K562 (cell line): Measurements from ENCODE around the gene TMPRSS5. TPM values are rescaled to one million over a fixed set of nuclear protein-coding genes. Genes with fewer than 3 reads are reported as not detected.

Source experiments
- CBX5 ChIP-seq: IDR thresholded peaks from 2 replicates; pipeline ENCODE4 v1.6.1; 2014; ENCODE audit warnings: low read depth, borderline replicate concordance
- CTCFL ChIP-seq: IDR thresholded peaks from 2 replicates; pipeline ENCODE4 v1.6.1; 2011; ENCODE audit warnings: borderline replicate concordance, low read depth, mild to moderate bottlenecking, moderate library complexity, low read length; ENCODE audit not compliant: insufficient read depth, poor library complexity, severe bottlenecking
- DIDO1 ChIP-seq: fragments of 450-650 bp; IDR thresholded peaks from 2 replicates; pipeline ENCODE4 v1.6.1; 2016; ENCODE audit warnings: low read depth, missing biosample characterization, missing genetic modification characterization
- DPF2 ChIP-seq: fragments of 450-650 bp; IDR thresholded peaks from 2 replicates; pipeline ENCODE4 v1.6.1; 2016
- FOXK1 ChIP-seq: sonication (generic); formaldehyde crosslinking; IDR thresholded peaks from 2 replicates; pipeline ENCODE4 v1.8.0; 2022; ENCODE audit warnings: missing genetic modification reagents, mild to moderate bottlenecking, borderline replicate concordance
- KDM2B ChIP-seq: fragments of 250-450 bp; sonication (Bioruptor Pico); IDR thresholded peaks from 2 replicates; pipeline ENCODE4 v1.8.0; 2021; ENCODE audit warnings: mild to moderate bottlenecking, moderate library complexity
- KLF6 ChIP-seq: fragments of 250-450 bp; sonication (Bioruptor Pico); IDR thresholded peaks from 2 replicates; pipeline ENCODE4 v1.4.0; 2020; ENCODE audit warnings: mild to moderate bottlenecking, moderate library complexity, borderline replicate concordance
- MAX ChIP-seq: sonication (generic); formaldehyde crosslinking; IDR thresholded peaks from 2 replicates; pipeline ENCODE4 v1.9.0; 2022; ENCODE audit warnings: mild to moderate bottlenecking, missing genetic modification reagents
- MYC ChIP-seq, 2 experiments: fragments of 250-450 bp in 1 of 2; sonication (Bioruptor Pico) in 1 of 2; IDR thresholded peaks; 2 replicates each; pipeline versions ENCODE4 v1.5.1 to v1.6.1; 2012 to 2021; ENCODE audit warnings: low read depth in 2 of 2, borderline replicate concordance in 1 of 2, improper control_type of control experiment in 1 of 2, low read length in 1 of 2, mild to moderate bottlenecking in 1 of 2, moderate library complexity in 1 of 2
- NELFE ChIP-seq: IDR thresholded peaks from 2 replicates; pipeline ENCODE4 v1.6.1; 2011; ENCODE audit warnings: mild to moderate bottlenecking; ENCODE audit not compliant: insufficient read depth, insufficient read length
- NFE2L1 ChIP-seq: fragments of 450-650 bp; IDR thresholded peaks from 2 replicates; pipeline ENCODE4 v1.6.1; 2016; ENCODE audit warnings: missing genetic modification characterization, low read depth, mild to moderate bottlenecking, missing compliant biosample characterization, moderate library complexity, borderline replicate concordance
- NFIX ChIP-seq: fragments of 250-450 bp; sonication (Bioruptor Pico); IDR thresholded peaks from 2 replicates; pipeline ENCODE4 v1.4.0; 2020; ENCODE audit warnings: low read depth, mild to moderate bottlenecking, moderate library complexity
- POLR2B ChIP-seq: fragments of 450-650 bp; IDR thresholded peaks from 2 replicates; pipeline ENCODE4 v1.6.1; 2018; ENCODE audit warnings: low read depth; ENCODE audit not compliant: partially characterized antibody
- RFX7 ChIP-seq: fragments of 250-450 bp; sonication (Bioruptor Pico); IDR thresholded peaks from 2 replicates; pipeline ENCODE4 v1.5.1; 2021; ENCODE audit warnings: mild to moderate bottlenecking
- TCF3 ChIP-seq: sonication (generic); formaldehyde crosslinking; IDR thresholded peaks from 2 replicates; pipeline ENCODE4 v1.4.0; 2020; ENCODE audit warnings: mild to moderate bottlenecking, missing genetic modification reagents
- TCF7 ChIP-seq: sonication (generic); IDR thresholded peaks from 2 replicates; pipeline ENCODE4 v1.6.1; 2016; ENCODE audit warnings: antibody characterized with exemption, borderline replicate concordance
- XRCC4 ChIP-seq: IDR thresholded peaks from one replicate; pipeline ENCODE4 v1.6.1; 2011; ENCODE audit not compliant: insufficient read depth, insufficient read length; ENCODE audit errors: extremely low read depth
- ZFP30 ChIP-seq: fragments of 250-450 bp; sonication (Bioruptor Pico); IDR thresholded peaks from 2 replicates; pipeline ENCODE4 v1.8.0; 2022; ENCODE audit warnings: moderate library complexity, mild to moderate bottlenecking, inconsistent platforms, borderline replicate concordance
- ZKSCAN8 ChIP-seq: fragments of 200-800 bp; sonication (Bioruptor generic); IDR thresholded peaks from 2 replicates; pipeline ENCODE4 v1.6.1; 2016; ENCODE audit warnings: missing genetic modification characterization, missing compliant biosample characterization
- ZNF551 ChIP-seq: fragments of 250-450 bp; sonication (Bioruptor Pico); IDR thresholded peaks from 2 replicates; pipeline ENCODE4 v1.5.0; 2021; ENCODE audit warnings: mild to moderate bottlenecking, moderate library complexity
- ZNF592 ChIP-seq: fragments of 450-650 bp; IDR thresholded peaks from 2 replicates; pipeline ENCODE4 v1.6.1; 2017; ENCODE audit warnings: antibody characterized with exemption, mild to moderate bottlenecking
- polyA plus RNA-seq, 8 experiments: library from polyadenylated mRNA; depleted of rRNA in 4 of 8; stranded (reverse) in 5 of 8; unstranded in 3 of 8; fragments of >200 nt; fragmentation: Nextera tagmentation in 2 of 8; fragmentation: Illumina TruSeq in 1 of 8; extraction: Ambion mirVana in 2 of 8; extraction: Trizol in 1 of 8; gene quantifications; 2 replicates each; pipeline versions ENCODE4 v1.2.1 to v1.2.3, GENCODE V29; 2011 to 2014; ENCODE audit warnings: inconsistent platforms in 1 of 8, missing spikeins in 1 of 8
- total RNA-seq, 7 experiments: library from RNA; depleted of rRNA in 6 of 7; stranded (reverse); fragments of >200 nt in 6 of 7; fragmentation: Illumina TruSeq in 2 of 7; extraction: Trizol in 2 of 7; gene quantifications; 2 replicates each; pipeline versions ENCODE4 v1.2.1 to v1.2.3, GENCODE V29; 2011 to 2021; ENCODE audit warnings: low replicate concordance in 1 of 7

The TMPRSS5 gene
- total and polyA plus RNA-seq, 9 of the 15 experiments (the other 6 are each of a cell fraction or from before 2014, with no cell fraction given), result 0.07 to 0.49 (median 0.17) TPM; not detected in 1

DNA sequence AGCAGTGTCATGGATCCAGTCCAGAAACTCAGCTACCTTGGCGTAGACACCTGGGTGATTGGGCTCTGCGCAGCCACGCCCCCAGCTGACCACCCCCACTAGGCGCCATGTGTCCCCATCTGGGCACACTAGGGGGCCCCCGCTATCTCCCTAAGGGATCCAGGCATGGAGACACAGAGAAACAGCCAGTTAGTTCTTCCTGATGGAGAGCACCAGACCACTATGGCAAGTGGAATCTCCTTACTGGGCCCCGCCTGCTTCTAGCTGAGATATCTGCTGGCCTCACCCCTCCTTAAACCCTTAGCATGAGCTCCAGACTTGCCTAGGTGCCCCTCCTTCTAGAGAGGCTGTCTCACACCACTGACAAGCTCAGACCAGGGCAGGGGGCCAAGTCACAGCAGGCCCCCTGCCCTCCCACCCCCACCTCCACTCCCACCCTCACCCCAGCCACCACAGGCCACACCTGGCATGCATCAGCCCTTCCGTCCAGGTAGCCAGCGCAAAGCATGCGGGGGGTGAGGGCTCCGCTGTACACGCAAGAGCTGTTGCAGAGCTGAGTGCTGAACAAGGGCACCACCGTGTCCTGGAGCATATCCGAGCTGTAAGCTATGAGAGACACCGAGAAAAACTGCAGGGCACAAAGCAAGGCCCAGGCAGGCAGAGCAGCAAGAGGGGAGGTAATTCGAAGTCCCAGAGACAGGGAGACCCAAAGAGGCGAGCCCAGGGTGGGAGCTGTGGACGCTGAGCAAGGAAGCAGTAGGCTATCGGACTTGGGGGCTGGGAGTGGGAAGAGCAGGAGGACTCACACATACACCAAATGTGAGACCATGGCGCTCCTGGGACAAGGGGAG, 16.1 kb downstream of the TMPRSS5 start (continued):
- TF ChIP-seq ZNF592, result 0 out of 2 replicates have a peak, but pooled peaks have one; percentile 29
- TF ChIP-seq TCF7, result no peak
- TF ChIP-seq RFX7 (CRISPR knock-in tag), result no peak
- TF ChIP-seq DPF2, result no peak
- 0 out of 2 replicates have a peak, but pooled peaks have one; percentile 40 for TF ChIP-seq MYC (IDR thresholded peaks at IDR 0.05; ENCODE audit: low read depth, low read length)
- TF ChIP-seq MYC (CRISPR knock-in tag; IDR thresholded peaks at IDR 0.05; ENCODE audit: borderline replicate concordance, low read depth), result no peak
- TF ChIP-seq POLR2B, result no peak
- TF ChIP-seq DIDO1 (tag), result no peak
- TF ChIP-seq MAX, result no peak
- TF ChIP-seq TCF3 (CRISPR knock-in tag), result no peak
- TF ChIP-seq ZNF551, result no peak
- no peak for TF ChIP-seq NFIX (CRISPR knock-in tag)
- 0 out of 2 replicates have a peak, but pooled peaks have one; percentile 24 for TF ChIP-seq ZKSCAN8 (CRISPR knock-in tag)
- TF ChIP-seq XRCC4, result no peak
- peak; percentile 30 for TF ChIP-seq CTCFL
- TF ChIP-seq KDM2B (CRISPR knock-in tag), result no peak
- peak; percentile 4; the same call in 1 of the 2 replicates for TF ChIP-seq KLF6
- no peak for TF ChIP-seq NELFE
- TF ChIP-seq NFE2L1 (tag), result 0 out of 2 replicates have a peak, but pooled peaks have one; percentile 14
- TF ChIP-seq FOXK1, result peak; percentile 52; the same call in 1 of the 2 replicates
- no peak for TF ChIP-seq CBX5
- no peak for TF ChIP-seq ZFP30 (CRISPR knock-in tag)
